SU-DHL-6 (cell line): ENCODE results near the gene CCDC182.

ENCODE experiments used
- H2AFZ ChIP-seq: fragments of 200-600 bp; sonication (generic); 2 replicates; pipeline ENCODE4 v1.6.1; 2014; ENCODE audit warnings: low read depth, mild to moderate bottlenecking, moderate library complexity, mixed read lengths, antibody characterized with exemption, low read length; ENCODE audit not compliant: severe bottlenecking
- H3F3A ChIP-seq: fragments of 200-600 bp; shearing (Covaris generic); 2 replicates; pipeline ENCODE4 v1.6.0; 2016; ENCODE audit warnings: antibody characterized with exemption, mild to moderate bottlenecking; ENCODE audit not compliant: insufficient read depth
- H3K27ac ChIP-seq: fragments of 200-600 bp; sonication (generic); 2 replicates; pipeline ENCODE4 v1.5.1; 2016; ENCODE audit warnings: low read depth, mild to moderate bottlenecking, low read length, moderate library complexity, mixed read lengths
- H3K27me3 ChIP-seq: fragments of 200-600 bp; sonication (generic), shearing (Covaris generic); 2 replicates; pipeline ENCODE4 v1.6.0; 2014; ENCODE audit warnings: mild to moderate bottlenecking, low read length
- H3K36me3 ChIP-seq: fragments of 200-600 bp; sonication (generic); 2 replicates; pipeline ENCODE4 v1.6.1; 2014; ENCODE audit warnings: mild to moderate bottlenecking, low read length, mixed read lengths
- H3K4me2 ChIP-seq: fragments of 300-600, 200-600 bp; shearing (Covaris generic), sonication (generic); 2 replicates; pipeline ENCODE4 v1.6.0; 2014; ENCODE audit warnings: low read length, low read depth, mild to moderate bottlenecking; ENCODE audit not compliant: poor library complexity, severe bottlenecking
- H3K4me3 ChIP-seq: fragments of 200-600 bp; sonication (generic); 2 replicates; pipeline ENCODE4 v1.5.1; 2014; ENCODE audit warnings: antibody characterized with exemption, low read length, mild to moderate bottlenecking, mixed read lengths; ENCODE audit not compliant: insufficient read depth, poor library complexity, severe bottlenecking
- H3K79me2 ChIP-seq: fragments of 200-600 bp; sonication (generic); 2 replicates; pipeline ENCODE4 v1.6.1; 2014; ENCODE audit warnings: mild to moderate bottlenecking, low read length, moderate library complexity; ENCODE audit not compliant: insufficient read depth
- H3K9ac ChIP-seq: fragments of 200-600 bp; sonication (generic); 2 replicates; pipeline ENCODE4 v1.7.0; 2014; ENCODE audit warnings: mild to moderate bottlenecking, low read length
- H3K9me2 ChIP-seq: fragments of 200-600 bp; sonication (generic); replicated peaks from 2 replicates; pipeline ENCODE4 v1.6.1; 2014; ENCODE audit warnings: low read length; ENCODE audit not compliant: insufficient read depth
- H3K9me3 ChIP-seq: fragments of 200-600 bp; sonication (generic); 2 replicates; pipeline ENCODE4 v1.6.1; 2014; ENCODE audit warnings: low read length, mixed read lengths; ENCODE audit not compliant: insufficient read depth
- H4K20me1 ChIP-seq: fragments of 200-600 bp; sonication (generic); 2 replicates; pipeline ENCODE4 v1.6.1; 2014; ENCODE audit warnings: low read depth, mild to moderate bottlenecking, antibody characterized with exemption, low read length, moderate library complexity, mixed read lengths
- EZH2phosphoT487 ChIP-seq: fragments of 200-600 bp; sonication (generic), shearing (Covaris generic); conservative IDR thresholded peaks from 2 replicates; pipeline ENCODE4 v1.6.1; 2018; ENCODE audit warnings: mild to moderate bottlenecking, antibody characterized with exemption, low read length, moderate library complexity, mixed read lengths
- TF ChIP-seq, protein P1 (sequence below): fragments of 200-600 bp; sonication (generic); IDR thresholded peaks from one replicate; pipeline ENCODE4 v1.5.1; 2017; ENCODE audit warnings: antibody characterized with exemption, mild to moderate bottlenecking, low read length, moderate library complexity; ENCODE audit not compliant: insufficient read depth, poor library complexity, severe bottlenecking

CCDC182 gene

DNA sequence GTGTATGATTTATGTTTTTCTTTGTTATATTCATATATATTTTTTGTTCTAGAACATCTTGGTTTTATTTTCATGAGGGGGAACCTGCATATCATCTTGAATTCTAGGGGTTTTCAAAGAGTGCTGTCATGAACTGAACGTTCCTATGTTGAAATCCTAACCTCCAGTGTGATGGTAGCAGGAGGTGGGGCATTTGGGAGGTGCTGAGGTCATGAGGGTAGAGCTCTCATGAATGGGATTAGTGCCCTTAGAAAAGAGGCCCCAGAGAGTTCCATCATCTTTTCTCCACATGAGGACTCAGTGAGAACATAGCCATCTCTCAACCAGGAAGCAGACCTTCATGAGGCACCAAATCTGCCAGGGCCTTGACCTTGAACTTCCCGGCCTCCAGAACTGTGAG, 34.6 kb upstream of the CCDC182 start:
- H3K9ac ChIP-seq, result no peak overlapping the region
- TF ChIP-seq, protein P1, sequence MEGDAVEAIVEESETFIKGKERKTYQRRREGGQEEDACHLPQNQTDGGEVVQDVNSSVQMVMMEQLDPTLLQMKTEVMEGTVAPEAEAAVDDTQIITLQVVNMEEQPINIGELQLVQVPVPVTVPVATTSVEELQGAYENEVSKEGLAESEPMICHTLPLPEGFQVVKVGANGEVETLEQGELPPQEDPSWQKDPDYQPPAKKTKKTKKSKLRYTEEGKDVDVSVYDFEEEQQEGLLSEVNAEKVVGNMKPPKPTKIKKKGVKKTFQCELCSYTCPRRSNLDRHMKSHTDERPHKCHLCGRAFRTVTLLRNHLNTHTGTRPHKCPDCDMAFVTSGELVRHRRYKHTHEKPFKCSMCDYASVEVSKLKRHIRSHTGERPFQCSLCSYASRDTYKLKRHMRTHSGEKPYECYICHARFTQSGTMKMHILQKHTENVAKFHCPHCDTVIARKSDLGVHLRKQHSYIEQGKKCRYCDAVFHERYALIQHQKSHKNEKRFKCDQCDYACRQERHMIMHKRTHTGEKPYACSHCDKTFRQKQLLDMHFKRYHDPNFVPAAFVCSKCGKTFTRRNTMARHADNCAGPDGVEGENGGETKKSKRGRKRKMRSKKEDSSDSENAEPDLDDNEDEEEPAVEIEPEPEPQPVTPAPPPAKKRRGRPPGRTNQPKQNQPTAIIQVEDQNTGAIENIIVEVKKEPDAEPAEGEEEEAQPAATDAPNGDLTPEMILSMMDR, result no peak
- TF ChIP-seq EZH2phosphoT487, result no peak
- no peaks in the 10 kb centered on the region for H3K9me2 ChIP-seq
- no peaks in the 10 kb centered on the region for H3K79me2 ChIP-seq
- no peaks in the 10 kb centered on the region for H3K36me3 ChIP-seq
- no peaks in the 10 kb centered on the region for H4K20me1 ChIP-seq
- H3K4me2 ChIP-seq, result no peak overlapping the region
- no peak overlapping the region for H3K4me3 ChIP-seq
- H3K9me3 ChIP-seq, result no peaks in the 10 kb centered on the region
- H3K27ac ChIP-seq, result no peak overlapping the region
- H3F3A ChIP-seq, result no peaks in the 10 kb centered on the region
- H2AFZ ChIP-seq, result no peak overlapping the region
- H3K27me3 ChIP-seq, result no peaks in the 10 kb centered on the region

DNA sequence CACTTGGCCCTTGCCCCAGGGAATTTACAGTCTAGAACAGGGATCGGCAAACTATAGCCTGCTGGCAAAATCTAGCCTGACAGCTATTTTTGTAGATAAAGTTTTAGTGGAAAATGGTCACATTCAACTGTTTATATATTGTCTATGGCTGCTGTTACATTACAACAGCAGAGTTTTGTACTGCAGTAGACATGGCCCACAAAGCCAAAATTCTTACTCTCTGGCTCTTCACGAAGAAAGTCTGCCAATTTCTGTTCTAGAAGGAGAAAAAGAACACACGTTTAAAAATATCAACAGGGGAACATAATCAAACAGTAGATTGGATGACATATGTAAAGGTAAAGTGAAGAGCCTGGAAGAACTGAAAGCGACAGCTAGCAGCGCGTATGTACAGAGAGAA, 33.2 kb upstream of the CCDC182 start:
- no peaks in the 10 kb centered on the region for H4K20me1 ChIP-seq
- H3K27ac ChIP-seq, result no peak overlapping the region
- H3K4me2 ChIP-seq, result no peak overlapping the region
- no peaks in the 10 kb centered on the region for H3K27me3 ChIP-seq
- H3K9me3 ChIP-seq, result no peaks in the 10 kb centered on the region
- no peak overlapping the region for H3K9ac ChIP-seq
- H3K4me3 ChIP-seq, result no peak overlapping the region
- no peaks in the 10 kb centered on the region for H3K9me2 ChIP-seq
- H2AFZ ChIP-seq, result no peak overlapping the region
- no peaks in the 10 kb centered on the region for H3K36me3 ChIP-seq
- TF ChIP-seq, protein P1, result no peak
- TF ChIP-seq EZH2phosphoT487, result no peak
- H3F3A ChIP-seq, result no peaks in the 10 kb centered on the region
- H3K79me2 ChIP-seq, result no peaks in the 10 kb centered on the region

DNA sequence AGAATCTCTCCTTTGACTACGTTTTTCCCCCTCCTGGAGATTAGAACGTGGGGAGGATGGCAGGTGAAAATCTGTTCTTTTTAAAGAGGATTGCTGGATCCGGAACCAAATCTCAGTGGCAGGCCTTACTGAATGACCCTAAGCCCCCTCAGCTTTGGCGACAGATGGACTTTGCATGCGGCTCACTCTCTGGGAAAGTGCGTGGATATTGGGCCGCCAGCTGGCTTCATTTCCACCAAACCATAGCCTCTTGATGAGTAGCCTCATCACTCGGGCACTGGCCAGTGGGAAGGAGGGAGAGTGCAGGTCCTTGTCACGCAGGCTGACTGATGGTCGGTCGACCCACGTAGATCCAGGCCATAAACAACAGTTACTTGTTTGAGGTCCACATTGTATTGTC, 31.3 kb upstream of the CCDC182 start:
- Histone ChIP-seq H3K79me2 (no peaks in the 10 kb centered on the region), H3K9me3 (no peaks in the 10 kb centered on the region), H4K20me1 (no peaks in the 10 kb centered on the region)

More for the DNA sequence above, 31.3 kb upstream of the CCDC182 start:
- Histone ChIP-seq H3K27me3 (no peaks in the 10 kb centered on the region), H3K27ac (no peak overlapping the region), H2AFZ (no peak overlapping the region), H3K9me2 (no peaks in the 10 kb centered on the region), H3K36me3 (no peaks in the 10 kb centered on the region), H3F3A (no peaks in the 10 kb centered on the region), H3K9ac (no peak overlapping the region), H3K4me2 (no peak overlapping the region), H3K4me3 (no peak overlapping the region)
- no peak for TF ChIP-seq EZH2phosphoT487
- TF ChIP-seq, protein P1, result no peak
